GM12878 (cell line): Measurements from ENCODE around the gene ATG10. TPM values are rescaled to one million over a fixed set of nuclear protein-coding genes. Genes with fewer than 3 reads are reported as not detected.
"Not testable (repeated sequence)": the region's sequence is repeated elsewhere in the genome, so short reads cannot be mapped to it uniquely, and the experiment has no call there.

ENCODE experiments used
- ATAC-seq: fragments of 200-7000 bp; cut with Tn5 transposase; 3 replicates; pipeline ENCODE4 v1.9.1; 2020; ENCODE audit warnings: mild to moderate bottlenecking, moderate library complexity
- BruUV-seq: library from RNA; stranded (reverse); fragments of 400-500 nt; replicated peaks from 2 replicates; lab custom pipeline; 2021; lab: Mats Ljungman, UMichigan
- CTCF ChIA-PET: fragments of 300-600 bp; sonication (Branson Sonifier 250); formaldehyde crosslinking; extraction: SDS; loops from one replicate; lab custom pipeline; 2021; ENCODE audit warnings: inconsistent platforms; lab: Yijun Ruan, JAX
- POLR2A ChIA-PET: fragments of 350-600 bp; formaldehyde crosslinking; extraction: SDS; loops from one replicate; lab custom pipeline; 2021; ENCODE audit warnings: inconsistent platforms; lab: Charles Lee
- RAD21 ChIA-PET: fragments of 300-600 bp; sonication (Branson Sonifier 250); formaldehyde crosslinking; loops from one replicate; lab custom pipeline; 2023; ENCODE audit warnings: antibody characterized with exemption; ENCODE audit not compliant: unreplicated experiment; lab: Charles Lee
- SMC1A ChIA-PET: fragments of 300-600 bp; sonication (Branson Sonifier 250); formaldehyde crosslinking; loops from one replicate; lab custom pipeline; 2023; ENCODE audit not compliant: unreplicated experiment, uncharacterized antibody; lab: Charles Lee
- DNase-seq: peaks from one replicate; pipeline ENCODE4 v3.0.0-alpha.2; 2011; ENCODE audit warnings: low read depth, low spot score
- FAIRE-seq: peaks from 3 replicates; lab custom pipeline; 2011; peaks lifted over from hg19 to GRCh38; lab: Jason Lieb, UNC
- H2AFZ ChIP-seq: 2 replicates; pipeline ENCODE4 v1.6.0; 2011; ENCODE audit warnings: low read depth, low read length, control low read depth; ENCODE audit not compliant: control insufficient read depth
- H3K27ac ChIP-seq: 2 replicates; pipeline ENCODE4 v1.5.1; 2011; ENCODE audit warnings: control low read depth; ENCODE audit not compliant: control insufficient read depth, insufficient read depth
- H3K27me3 ChIP-seq, 2 experiments: replicated peaks in 1 of 2; 2 replicates each; pipeline versions ENCODE4 v1.6.0 to v1.6.1; 2011; ENCODE audit warnings: low read length in 1 of 2; ENCODE audit not compliant: control insufficient read depth in 2 of 2, insufficient read depth in 2 of 2
- H3K36me3 ChIP-seq, 2 experiments: 2 replicates each; pipeline ENCODE4 v1.5.1; 2011; ENCODE audit warnings: low read length in 1 of 2; ENCODE audit not compliant: control insufficient read depth in 2 of 2, insufficient read depth in 2 of 2
- H3K4me1 ChIP-seq: 2 replicates; pipeline ENCODE4 v1.6.1; 2011; ENCODE audit warnings: mild to moderate bottlenecking, low read length, moderate library complexity, mixed read lengths; ENCODE audit not compliant: control insufficient read depth, insufficient read depth
- H3K4me2 ChIP-seq: 2 replicates; pipeline ENCODE4 v1.6.0; 2011; ENCODE audit warnings: control low read depth; ENCODE audit not compliant: control insufficient read depth, insufficient read depth
- H3K4me3 ChIP-seq: fragments of 200-600 bp; sonication (generic); 2 replicates; pipeline ENCODE4 v1.5.1; 2016
- H3K79me2 ChIP-seq: 2 replicates; pipeline ENCODE4 v1.6.0; 2011; ENCODE audit warnings: low read length; ENCODE audit not compliant: control insufficient read depth, insufficient read depth
- H3K9ac ChIP-seq: 2 replicates; pipeline ENCODE4 v1.8.0; 2011; ENCODE audit warnings: low read length, control low read depth, mixed read lengths; ENCODE audit not compliant: control insufficient read depth, insufficient read depth
- H3K9me3 ChIP-seq: replicated peaks from 3 replicates; pipeline ENCODE4 v1.5.1; 2011; ENCODE audit warnings: mild to moderate bottlenecking, low read length; ENCODE audit not compliant: control insufficient read depth, insufficient read depth
- H4K20me1 ChIP-seq: 2 replicates; pipeline ENCODE4 v1.6.0; 2011; ENCODE audit not compliant: control insufficient read depth, insufficient read depth
- BACH1 ChIP-seq: fragments of 450-650 bp; IDR thresholded peaks from 2 replicates; pipeline ENCODE4 v1.6.1; 2017; ENCODE audit warnings: mild to moderate bottlenecking, borderline replicate concordance
- DPF2 ChIP-seq: fragments of 450-650 bp; IDR thresholded peaks from 2 replicates; pipeline ENCODE4 v1.6.1; 2017; ENCODE audit warnings: mild to moderate bottlenecking
- EGR1 ChIP-seq, 2 experiments: IDR thresholded peaks; 1 replicate in 1 of 2; 2 replicates in 1 of 2; pipeline ENCODE4 v1.6.1; 2011 to 2012; ENCODE audit warnings: low read depth in 2 of 2, low read length in 2 of 2, borderline replicate concordance in 1 of 2, mild to moderate bottlenecking in 1 of 2, moderate library complexity in 1 of 2
- HDGF ChIP-seq: fragments of 450-650 bp; IDR thresholded peaks from 2 replicates; pipeline ENCODE4 v1.6.1; 2016; ENCODE audit warnings: antibody characterized with exemption
- NR2F1 ChIP-seq: fragments of 450-650 bp; conservative IDR thresholded peaks from 2 replicates; pipeline ENCODE4 v1.6.1; 2017; ENCODE audit warnings: mild to moderate bottlenecking
- RBBP5 ChIP-seq: fragments of 200-600 bp; sonication (generic); conservative IDR thresholded peaks from 2 replicates; pipeline ENCODE4 v1.6.1; 2016
- RFX5 ChIP-seq: IDR thresholded peaks from 2 replicates; pipeline ENCODE4 v1.6.1; 2011; ENCODE audit warnings: low read depth, low read length, improper control_type of control experiment
- SP1 ChIP-seq: IDR thresholded peaks from one replicate; pipeline ENCODE4 v1.6.1; 2011; ENCODE audit warnings: low read depth, low read length
- whole genome bisulfite sequencing: methylation state at CpG from one replicate; pipeline ENCODE4 v1.1.6; 2016; ENCODE audit warnings: low lambda C conversion rate; ENCODE audit not compliant: insufficient replicate concordance, insufficient coverage; ENCODE audit errors: missing lambda C conversion rate; 5-methylcytosine and 5-hydroxymethylcytosine counted together
- in situ Hi-C: fragments of 300-500 bp; cut with MboI; formaldehyde crosslinking; loops from 9 replicates; pipeline ENCODE4 v1.14.3; 2018; ENCODE audit warnings: mixed read lengths
- intact Hi-C: fragments of 100-400 bp; cut with micrococcal nuclease; formaldehyde crosslinking; loops from one replicate; pipeline ENCODE4 v1.14.2; 2022; ENCODE audit not compliant: unreplicated experiment
- polyA plus RNA-seq, 11 experiments: library from polyadenylated mRNA; depleted of rRNA in 4 of 11; unstranded in 6 of 11; stranded (reverse) in 5 of 11; fragments of >200 nt; fragmentation: Nextera tagmentation in 4 of 11; fragmentation: Illumina TruSeq in 1 of 11; extraction: Ambion mirVana in 4 of 11; extraction: Trizol in 1 of 11; gene quantifications; 1 replicate in 1 of 11; 2 replicates in 10 of 11; pipeline versions ENCODE4 v1.2.1 to v1.2.3, GENCODE V29; 2011 to 2016; ENCODE audit warnings: inconsistent platforms in 2 of 11, missing spikeins in 2 of 11, low read depth in 1 of 11
- total RNA-seq, 4 experiments: library from RNA; depleted of rRNA in 3 of 4; stranded (reverse); fragments of >200 nt in 3 of 4; fragmentation: Illumina TruSeq in 1 of 4; extraction: Trizol in 1 of 4; gene quantifications; 2 replicates each; pipeline versions ENCODE4 v1.2.1 to v1.2.3, GENCODE V29; 2013 to 2021
- TF ChIP-seq, protein P1 (sequence below): IDR thresholded peaks from 2 replicates; pipeline ENCODE4 v1.6.1; 2012; ENCODE audit warnings: low read length, inconsistent platforms
- TF ChIP-seq, protein P2 (sequence below): fragments of 450-650 bp; IDR thresholded peaks from 2 replicates; pipeline ENCODE4 v1.6.1; 2017; ENCODE audit warnings: mild to moderate bottlenecking, low read depth, inconsistent platforms; ENCODE audit not compliant: poor library complexity, severe bottlenecking

Gene ATG10
- total and polyA plus RNA-seq, 10 of the 15 experiments (the other 5 are each of a cell fraction or from before 2014, with no cell fraction given) = 3.8 to 14.4 (median 6.5) TPM

DNA sequence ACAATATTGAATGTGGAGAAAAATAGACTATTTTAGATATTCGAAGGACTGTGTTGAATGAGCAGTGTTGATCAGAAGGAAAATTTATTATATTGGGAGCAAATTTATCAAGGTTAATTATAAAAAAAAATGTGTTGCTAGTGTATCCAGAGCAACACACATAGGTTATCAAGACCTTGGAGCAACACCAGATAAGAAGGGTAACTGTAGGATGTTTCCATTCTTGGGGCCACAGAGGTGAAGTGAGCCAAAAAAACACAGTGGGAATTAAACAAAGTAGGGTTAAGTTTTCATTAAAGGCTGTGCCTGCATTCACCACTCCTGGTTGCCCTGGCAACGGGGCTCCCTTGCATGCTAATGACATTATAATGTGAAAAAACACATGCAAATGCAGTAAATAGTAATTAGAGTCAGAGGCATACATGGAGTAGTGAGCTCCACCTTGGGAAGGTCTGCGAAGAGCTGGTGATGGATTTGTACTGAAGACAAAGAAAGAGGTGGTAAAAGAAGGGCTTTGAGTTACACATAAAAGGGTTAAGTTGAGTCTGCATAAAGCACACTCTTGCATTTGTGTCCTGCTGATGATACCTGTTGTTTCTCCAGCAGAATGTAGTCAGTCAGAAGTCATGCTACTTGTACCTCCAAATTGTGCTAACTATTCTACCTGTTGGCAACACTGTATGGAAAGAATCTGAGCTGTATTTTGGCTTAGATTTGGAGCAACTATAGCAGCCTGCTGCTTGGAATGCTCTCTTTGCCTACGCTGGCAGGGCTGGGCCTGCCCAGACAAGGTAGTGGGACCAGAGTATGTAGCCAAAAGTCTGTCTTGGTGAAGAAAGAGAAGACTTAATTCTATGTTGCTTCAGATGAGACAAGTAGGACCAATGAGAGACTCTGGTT is 59.6 kb downstream of the ATG10 start (continued):
- TF ChIP-seq RBBP5 = no peak
- no peak for TF ChIP-seq NR2F1

DNA sequence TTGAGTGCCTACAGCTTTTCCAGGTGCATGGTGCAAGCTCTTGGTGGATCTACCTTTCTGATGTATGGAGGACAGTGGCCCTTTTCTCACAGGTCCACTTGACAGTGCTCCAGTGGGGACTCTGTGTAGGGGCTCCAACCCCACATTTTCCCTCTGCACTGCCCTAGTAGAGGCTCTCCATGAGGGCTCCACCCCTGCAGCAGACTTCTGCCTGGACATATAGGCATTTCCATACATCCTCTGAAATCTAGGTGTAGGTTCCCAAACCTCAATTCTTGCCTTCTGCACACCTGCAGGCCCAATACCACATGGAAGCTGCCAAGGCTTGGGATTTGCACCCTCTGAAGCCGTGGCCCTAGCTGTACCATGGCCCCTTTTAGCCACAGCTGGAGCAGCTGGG is 71.1 kb downstream of the ATG10 start:
- BruUV-seq, in situ Hi-C loops, SMC1A ChIA-PET, FAIRE-seq, RAD21 ChIA-PET, intact Hi-C loops, H3K4me1 ChIP-seq, H4K20me1 ChIP-seq, H3K27ac ChIP-seq, H2AFZ ChIP-seq, H3K9ac ChIP-seq, CTCF ChIA-PET, DNase-seq, H3K79me2 ChIP-seq, H3K27me3 ChIP-seq, H3K4me3 ChIP-seq, ATAC-seq, H3K4me2 ChIP-seq, POLR2A ChIA-PET, H3K36me3 ChIP-seq: not testable (repeated sequence)
- WGBS = 65% methylated on average over 1 of the region's 1 CpG
- peaks cover 14% of the 10 kb centered on the region; the same call in 2 of the 3 replicates for H3K9me3 ChIP-seq

DNA sequence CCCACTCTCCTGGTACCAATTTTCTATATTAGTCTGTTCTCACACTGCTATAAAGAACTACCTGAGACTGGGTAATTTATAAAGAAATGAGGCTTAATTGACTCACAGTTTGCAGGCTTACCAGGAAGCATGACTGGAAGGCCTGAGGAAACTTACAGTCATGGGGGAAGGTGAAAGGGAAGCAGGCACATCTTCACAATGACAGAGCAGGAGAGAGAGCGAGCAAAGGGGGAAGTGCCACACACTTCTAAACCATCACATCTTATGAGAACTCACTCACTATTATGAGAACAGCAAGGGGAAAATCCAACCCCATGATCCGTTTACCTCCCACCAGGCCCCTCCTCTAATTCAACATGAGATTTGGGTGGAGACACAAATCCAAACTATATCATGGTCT is 72.2 kb downstream of the ATG10 start:
- DNase-seq (no peak), FAIRE-seq (peak; percentile 13), ATAC-seq (no peak)
- WGBS = 20% methylated on average over 2 of the region's 2 CpGs
- ChIA-PET POLR2A (no interaction called here), CTCF (no interaction called here), RAD21 (no interaction called here), SMC1A (no interaction called here)
- no peaks in the 10 kb centered on the region for H3K79me2 ChIP-seq
- in situ Hi-C loops = no loop called here
- intact Hi-C loops = no loop called here
- H2AFZ ChIP-seq = no peak overlapping the region
- H3K4me2 ChIP-seq = no peak overlapping the region
- H3K4me1 ChIP-seq = no peaks in the 10 kb centered on the region
- H3K9me3 ChIP-seq = peaks cover 9% of the 10 kb centered on the region; the same call in 2 of the 3 replicates
- no peak overlapping the region for H3K27ac ChIP-seq
- no peaks in the 10 kb centered on the region for H4K20me1 ChIP-seq
- no TSS peak for BruUV-seq
- no peak overlapping the region for H3K4me3 ChIP-seq
- H3K27me3 ChIP-seq = no peaks in the 10 kb centered on the region
- H3K9ac ChIP-seq = no peak overlapping the region
- no peaks in the 10 kb centered on the region for H3K36me3 ChIP-seq
- no peak for TF ChIP-seq DPF2
- TF ChIP-seq HDGF = no peak
- TF ChIP-seq, protein P1, sequence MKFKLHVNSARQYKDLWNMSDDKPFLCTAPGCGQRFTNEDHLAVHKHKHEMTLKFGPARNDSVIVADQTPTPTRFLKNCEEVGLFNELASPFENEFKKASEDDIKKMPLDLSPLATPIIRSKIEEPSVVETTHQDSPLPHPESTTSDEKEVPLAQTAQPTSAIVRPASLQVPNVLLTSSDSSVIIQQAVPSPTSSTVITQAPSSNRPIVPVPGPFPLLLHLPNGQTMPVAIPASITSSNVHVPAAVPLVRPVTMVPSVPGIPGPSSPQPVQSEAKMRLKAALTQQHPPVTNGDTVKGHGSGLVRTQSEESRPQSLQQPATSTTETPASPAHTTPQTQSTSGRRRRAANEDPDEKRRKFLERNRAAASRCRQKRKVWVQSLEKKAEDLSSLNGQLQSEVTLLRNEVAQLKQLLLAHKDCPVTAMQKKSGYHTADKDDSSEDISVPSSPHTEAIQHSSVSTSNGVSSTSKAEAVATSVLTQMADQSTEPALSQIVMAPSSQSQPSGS = no peak
- TF ChIP-seq BACH1 = no peak
- TF ChIP-seq RFX5 = no peak
- TF ChIP-seq, protein P2, sequence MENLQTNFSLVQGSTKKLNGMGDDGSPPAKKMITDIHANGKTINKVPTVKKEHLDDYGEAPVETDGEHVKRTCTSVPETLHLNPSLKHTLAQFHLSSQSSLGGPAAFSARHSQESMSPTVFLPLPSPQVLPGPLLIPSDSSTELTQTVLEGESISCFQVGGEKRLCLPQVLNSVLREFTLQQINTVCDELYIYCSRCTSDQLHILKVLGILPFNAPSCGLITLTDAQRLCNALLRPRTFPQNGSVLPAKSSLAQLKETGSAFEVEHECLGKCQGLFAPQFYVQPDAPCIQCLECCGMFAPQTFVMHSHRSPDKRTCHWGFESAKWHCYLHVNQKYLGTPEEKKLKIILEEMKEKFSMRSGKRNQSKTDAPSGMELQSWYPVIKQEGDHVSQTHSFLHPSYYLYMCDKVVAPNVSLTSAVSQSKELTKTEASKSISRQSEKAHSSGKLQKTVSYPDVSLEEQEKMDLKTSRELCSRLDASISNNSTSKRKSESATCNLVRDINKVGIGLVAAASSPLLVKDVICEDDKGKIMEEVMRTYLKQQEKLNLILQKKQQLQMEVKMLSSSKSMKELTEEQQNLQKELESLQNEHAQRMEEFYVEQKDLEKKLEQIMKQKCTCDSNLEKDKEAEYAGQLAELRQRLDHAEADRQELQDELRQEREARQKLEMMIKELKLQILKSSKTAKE = no peak
- no peak for TF ChIP-seq SP1
- TF ChIP-seq EGR1 (IDR thresholded peaks at IDR 0.05; ENCODE audit: borderline replicate concordance in 1 of 2, low read depth in 2 of 2, low read length in 2 of 2) = no peak
